HS-27A (cell line): ENCODE data around the gene GAS2L2.
"Not testable (repeated sequence)": the region's sequence is repeated elsewhere in the genome, so short reads cannot be mapped to it uniquely, and the experiment has no call there.

Source experiments
- DNase-seq: peaks from one replicate; pipeline ENCODE4 v3.0.0-alpha.2; 2012; ENCODE audit warnings: low read depth, missing footprints

The GAS2L2 gene

DNA sequence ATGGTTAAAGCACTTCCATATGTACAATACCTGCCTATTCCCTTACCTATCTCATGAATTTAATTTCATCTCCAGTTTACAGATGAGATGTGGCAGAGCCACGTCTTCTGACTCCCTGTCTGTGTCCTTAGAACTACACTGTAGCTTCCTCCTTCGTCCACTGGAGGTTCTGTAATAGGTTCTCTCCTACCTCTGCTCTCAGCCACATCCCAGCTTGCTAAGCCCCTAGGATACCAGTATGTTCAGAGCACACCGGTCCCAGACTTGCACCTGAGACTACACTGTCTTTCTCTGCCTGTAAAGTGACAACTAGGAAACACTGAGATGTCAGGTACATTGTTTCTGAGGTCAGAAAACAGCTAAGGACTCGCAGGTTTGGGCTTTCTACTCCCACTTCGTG, 25.4 kb downstream of the GAS2L2 start:
- DNase-seq = no peak

DNA sequence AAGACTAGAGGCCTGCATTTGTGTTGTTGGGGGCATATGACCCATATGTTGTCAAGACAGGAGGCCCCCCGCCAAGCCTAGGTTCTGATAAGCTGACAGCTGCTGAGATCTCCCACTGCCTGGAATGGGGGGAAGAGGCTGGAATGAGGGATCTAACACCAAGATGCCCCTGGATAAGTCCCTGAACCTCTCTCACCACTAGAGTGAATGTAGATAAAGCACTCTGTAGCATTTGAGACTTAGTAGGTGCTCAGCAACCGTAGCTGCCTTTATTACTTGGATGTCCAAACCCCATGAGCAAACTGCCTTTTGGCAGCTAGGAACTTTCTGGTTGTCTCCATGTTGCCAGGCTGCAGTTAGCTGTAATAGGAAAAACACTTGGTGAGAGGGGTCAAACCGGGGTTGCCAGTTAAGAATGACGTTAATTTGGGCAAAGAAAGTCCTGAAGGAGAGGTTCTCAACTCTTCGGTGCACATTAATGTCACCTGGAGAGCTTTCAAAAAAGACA, 26.0 kb downstream of the GAS2L2 start:
- DNase-seq = no peak

GRCh38 chr17:35726127-35726952, 26.7 kb downstream of the GAS2L2 start:
- peak; percentile 50 for DNase-seq

GRCh38 chr17:35725802-35726126, 27.3 kb downstream of the GAS2L2 start:
- no peak for DNase-seq

GRCh38 chr17:35725058-35725457, 28.0 kb downstream of the GAS2L2 start:
- no peak for DNase-seq

DNA sequence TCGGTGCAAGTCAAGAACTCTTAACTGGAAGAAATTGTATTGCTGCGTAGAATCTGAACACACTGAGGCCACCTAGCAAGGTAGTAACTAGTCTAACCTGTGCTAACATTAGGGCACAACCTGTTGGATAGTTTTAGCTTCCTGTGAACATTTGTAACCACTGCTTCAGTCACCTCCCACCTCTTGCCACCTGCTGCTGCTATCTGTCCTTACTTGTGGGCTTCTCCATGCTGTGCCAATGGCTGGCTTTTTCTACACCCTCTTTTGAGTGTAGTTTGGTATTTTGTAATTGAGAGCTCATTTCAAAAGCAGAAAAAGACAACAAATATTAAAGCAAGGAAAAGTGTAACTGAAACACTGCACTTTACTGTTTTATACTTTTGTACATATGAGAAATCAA, 29.3 kb downstream of the GAS2L2 start:
- no peak for DNase-seq

- DNase-seq = no peak
These were observed 35.6 kb downstream of the GAS2L2 start for GRCh38 chr17:35717475-35717874.

DNA sequence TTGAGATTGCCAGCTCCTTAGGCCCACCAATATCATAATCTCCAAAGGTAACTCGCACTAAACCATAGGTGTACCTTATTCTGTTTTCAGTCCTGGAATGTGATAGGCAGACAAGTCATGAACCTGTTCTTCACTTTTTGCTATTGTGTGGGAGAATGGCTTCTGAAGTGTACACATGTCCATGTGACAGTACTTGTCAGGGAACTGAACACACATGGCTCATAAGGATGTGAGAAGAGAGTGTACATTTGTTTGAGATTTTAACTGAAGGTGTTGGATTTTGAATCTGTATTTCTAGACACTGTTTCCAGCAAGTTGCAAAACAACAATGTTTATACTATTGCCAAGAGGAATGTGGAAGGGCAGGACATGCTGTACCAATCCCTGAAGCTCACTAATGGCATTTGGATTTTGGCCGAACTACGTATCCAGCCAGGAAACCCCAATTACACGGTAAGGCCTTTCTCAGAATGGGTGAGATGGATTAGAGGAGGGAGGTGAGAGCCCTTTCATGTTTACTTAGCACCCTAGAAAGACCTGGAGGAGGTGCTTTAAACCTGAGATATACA, 36.1 kb downstream of the GAS2L2 start:
- no peak for DNase-seq

DNA sequence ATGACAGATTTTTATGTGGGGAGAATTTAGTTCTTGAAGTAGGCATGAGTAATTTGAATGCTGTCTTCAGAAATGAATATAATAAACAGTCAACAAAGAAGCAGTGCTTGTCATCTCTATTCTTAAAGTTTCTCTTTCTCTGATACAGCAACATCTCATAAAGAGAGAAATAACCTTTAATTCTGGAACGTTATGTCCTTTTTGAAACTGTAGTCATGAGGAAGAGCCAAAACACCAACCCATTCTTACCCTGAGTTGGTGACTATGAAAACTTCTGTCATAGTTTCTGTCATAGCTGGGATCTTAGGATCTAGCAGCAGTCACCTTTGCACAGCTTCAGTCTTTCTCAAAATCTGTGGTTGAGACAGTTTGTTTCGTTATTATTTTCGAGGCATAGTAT, 36.9 kb downstream of the GAS2L2 start:
- no peak for DNase-seq

GRCh38 chr17:35715416-35715815, 37.6 kb downstream of the GAS2L2 start:
- DNase-seq = no peak

GRCh38 chr17:35714988-35715387, 38.1 kb downstream of the GAS2L2 start:
- no peak for DNase-seq

- DNase-seq = no peak
These were observed 39.8 kb downstream of the GAS2L2 start for GRCh38 chr17:35713069-35713728.

DNA sequence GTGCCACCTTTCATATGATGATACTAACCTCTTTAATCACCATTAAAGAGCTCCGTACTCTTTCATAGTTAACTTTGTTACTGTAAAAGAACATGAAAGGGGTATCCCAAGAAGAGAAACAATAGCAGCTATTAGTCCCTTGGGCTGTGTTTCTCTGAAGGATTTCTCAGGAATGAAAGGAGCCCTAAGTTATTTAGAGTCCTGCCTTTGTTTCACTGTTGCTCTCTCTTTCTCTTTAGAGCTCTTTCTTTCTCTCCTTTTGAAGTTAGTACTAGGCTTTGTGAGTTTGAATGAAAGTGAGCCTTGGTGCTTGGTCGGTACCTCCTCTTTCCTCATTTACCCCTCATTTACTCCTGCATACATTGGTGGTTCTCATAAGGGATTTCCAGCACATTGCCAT, 42.1 kb downstream of the GAS2L2 start:
- no peak for DNase-seq

DNA sequence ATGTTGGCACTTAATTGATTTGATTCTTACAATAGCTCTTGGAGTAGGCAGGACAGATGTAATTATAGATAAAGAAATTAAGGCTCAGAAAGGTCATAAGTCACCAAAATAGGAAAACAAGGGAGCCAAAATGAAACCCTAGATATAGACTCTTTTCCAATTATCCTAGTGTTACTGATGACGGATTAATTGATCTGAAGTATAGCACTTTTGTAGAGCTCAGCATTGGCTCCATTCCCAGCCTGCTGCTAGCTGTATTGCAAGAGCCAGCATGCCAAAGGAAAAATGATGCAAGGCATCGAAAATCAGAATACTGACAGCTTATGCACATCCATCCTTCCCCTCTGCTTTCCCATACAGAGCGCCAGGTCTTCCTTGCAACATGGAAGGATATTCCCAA, 43.2 kb downstream of the GAS2L2 start:
- no peak for DNase-seq

GRCh38 chr17:35708951-35709350, 44.1 kb downstream of the GAS2L2 start:
- no peak for DNase-seq

DNA sequence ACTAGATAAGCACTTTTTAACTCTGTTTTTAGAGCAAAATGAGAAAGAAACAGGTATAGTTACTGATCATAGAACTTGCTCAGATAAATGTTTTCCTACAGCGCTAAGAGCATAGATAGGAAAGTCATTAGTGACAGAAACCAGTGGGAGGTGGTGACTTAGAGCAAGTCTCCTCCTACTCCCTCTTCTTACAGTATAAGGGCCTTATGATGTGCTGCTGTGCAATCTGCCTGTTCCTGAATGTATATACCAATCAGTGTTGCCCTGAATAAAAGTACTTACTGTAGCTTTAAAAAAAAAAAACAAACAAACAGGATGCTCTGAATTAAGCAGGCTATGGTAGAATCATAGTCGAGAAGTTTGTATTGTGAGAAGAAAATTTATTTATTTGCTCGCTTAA, 44.9 kb downstream of the GAS2L2 start:
- no peak for DNase-seq

DNA sequence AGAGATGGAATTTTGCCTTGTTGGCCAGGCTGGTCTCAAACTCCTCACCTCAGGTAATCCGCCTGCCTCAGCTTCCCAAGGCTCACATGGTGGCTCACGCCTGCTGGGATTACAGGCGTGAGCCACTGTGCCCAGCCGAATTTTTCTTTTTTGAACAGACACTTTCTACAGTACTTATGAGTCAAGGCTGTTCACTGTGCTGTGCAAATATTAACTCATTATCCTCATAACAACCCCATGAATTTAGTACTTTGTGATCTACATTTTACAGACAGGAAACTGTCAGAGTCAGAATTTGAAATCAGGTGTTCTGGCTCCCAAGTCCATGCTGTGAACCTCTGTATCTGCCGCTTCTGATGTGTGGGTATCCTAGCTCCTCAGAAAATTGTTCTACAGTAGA, 47.3 kb downstream of the GAS2L2 start:
- no peak for DNase-seq

- DNase-seq = no peak
These were observed 47.8 kb downstream of the GAS2L2 start for GRCh38 chr17:35705230-35705629.

DNA sequence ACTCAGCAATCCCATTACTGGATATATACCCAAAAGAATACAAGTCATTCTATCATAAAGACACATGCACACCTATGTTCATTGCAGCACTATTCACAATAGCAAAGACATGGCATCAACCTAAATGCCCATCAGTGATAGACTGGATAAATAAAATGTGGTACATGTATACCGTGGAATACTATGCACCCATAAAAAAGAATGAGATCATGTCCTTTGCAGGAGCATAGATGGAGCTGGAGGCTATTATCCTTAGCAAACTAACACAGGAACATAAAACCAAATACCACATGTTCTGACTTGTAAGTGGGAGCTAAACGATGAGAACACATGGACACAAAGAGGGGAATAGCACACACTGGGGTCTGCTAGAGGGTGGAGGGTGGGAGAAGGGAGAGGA, 49.7 kb downstream of the GAS2L2 start:
- DNase-seq = not testable (repeated sequence)

- no peak for DNase-seq
These were observed 51.5 kb downstream of the GAS2L2 start for GRCh38 chr17:35701491-35701890.

- DNase-seq = no peak
These were observed 52.9 kb downstream of the GAS2L2 start for GRCh38 chr17:35700150-35700549.

GRCh38 chr17:35698800-35699199, 54.2 kb downstream of the GAS2L2 start:
- no peak for DNase-seq

- no peak for DNase-seq
These were observed 57.4 kb downstream of the GAS2L2 start for GRCh38 chr17:35695613-35696012.
